C4-2B (cell line): Measurements from ENCODE around the gene AP1M1.

Source experiments
- ZFX ChIP-seq: fragments of 450-650 bp; IDR thresholded peaks from 2 replicates; pipeline ENCODE4 v1.6.1; 2017
- TF ChIP-seq, protein P1 (sequence below): fragments of 450-650 bp; conservative IDR thresholded peaks from 2 replicates; pipeline ENCODE4 v1.5.1; 2017; ENCODE audit warnings: mild to moderate bottlenecking

GRCh38 chr19:16224293-16225045 is 26.8 kb downstream of the AP1M1 start:
- TF ChIP-seq, protein P1, sequence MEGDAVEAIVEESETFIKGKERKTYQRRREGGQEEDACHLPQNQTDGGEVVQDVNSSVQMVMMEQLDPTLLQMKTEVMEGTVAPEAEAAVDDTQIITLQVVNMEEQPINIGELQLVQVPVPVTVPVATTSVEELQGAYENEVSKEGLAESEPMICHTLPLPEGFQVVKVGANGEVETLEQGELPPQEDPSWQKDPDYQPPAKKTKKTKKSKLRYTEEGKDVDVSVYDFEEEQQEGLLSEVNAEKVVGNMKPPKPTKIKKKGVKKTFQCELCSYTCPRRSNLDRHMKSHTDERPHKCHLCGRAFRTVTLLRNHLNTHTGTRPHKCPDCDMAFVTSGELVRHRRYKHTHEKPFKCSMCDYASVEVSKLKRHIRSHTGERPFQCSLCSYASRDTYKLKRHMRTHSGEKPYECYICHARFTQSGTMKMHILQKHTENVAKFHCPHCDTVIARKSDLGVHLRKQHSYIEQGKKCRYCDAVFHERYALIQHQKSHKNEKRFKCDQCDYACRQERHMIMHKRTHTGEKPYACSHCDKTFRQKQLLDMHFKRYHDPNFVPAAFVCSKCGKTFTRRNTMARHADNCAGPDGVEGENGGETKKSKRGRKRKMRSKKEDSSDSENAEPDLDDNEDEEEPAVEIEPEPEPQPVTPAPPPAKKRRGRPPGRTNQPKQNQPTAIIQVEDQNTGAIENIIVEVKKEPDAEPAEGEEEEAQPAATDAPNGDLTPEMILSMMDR, result no peak
- no peak for TF ChIP-seq ZFX
